Adipocyte (in vitro differentiated cells): ENCODE measurements around the gene PYGO2.

Experiments
- DNase-seq: peaks from one replicate; pipeline ENCODE4 v3.0.0-alpha.2; 2015; ENCODE audit warnings: low read depth
- H3K27me3 ChIP-seq: replicated peaks from 2 replicates; pipeline ENCODE4 v1.7.0; 2013; ENCODE audit warnings: mild to moderate bottlenecking, low read length, moderate library complexity; ENCODE audit not compliant: control insufficient read depth, insufficient read depth
- H3K36me3 ChIP-seq: 2 replicates; pipeline ENCODE4 v1.7.0; 2013; ENCODE audit warnings: low read length, mild to moderate bottlenecking, moderate library complexity; ENCODE audit not compliant: control insufficient read depth, insufficient read depth, severe bottlenecking
- H3K4me1 ChIP-seq: 2 replicates; pipeline ENCODE4 v1.7.0; 2013; ENCODE audit warnings: mild to moderate bottlenecking, low read length, moderate library complexity; ENCODE audit not compliant: control insufficient read depth, insufficient read depth
- H3K4me3 ChIP-seq: 2 replicates; pipeline ENCODE4 v1.7.0; 2013; ENCODE audit warnings: mild to moderate bottlenecking, low read length, moderate library complexity
- H3K9ac ChIP-seq: 2 replicates; pipeline ENCODE4 v1.7.0; 2013; ENCODE audit warnings: mild to moderate bottlenecking, low read length, moderate library complexity
- H3K9me3 ChIP-seq: 2 replicates; pipeline ENCODE4 v1.7.0; 2013; ENCODE audit warnings: mild to moderate bottlenecking, low read length, moderate library complexity; ENCODE audit not compliant: control insufficient read depth

Gene PYGO2

GRCh38 chr1:154955718-154956543 lies 5.7 kb downstream of the PYGO2 start, which contains the start of gene PBXIP1:
TSS of gene PBXIP1 (minus strand) at chr1:154956099. CDS start at chr1:154953721, 2,378 bp downstream.
- Histone ChIP-seq H3K27me3 (no peaks in the 10 kb centered on the region), H3K36me3 (peaks cover 4% of the 10 kb centered on the region), H3K4me1 (peaks cover 24% of the 10 kb centered on the region), H3K9me3 (no peaks in the 10 kb centered on the region), H3K9ac (peak within 1 kb of the TSS; percentile 86), H3K4me3 (peak within 1 kb of the TSS; percentile 87)
- peak; percentile 94 for DNase-seq

GRCh38 chr1:154955039-154955717 lies 6.4 kb downstream of the PYGO2 start:
- DNase-seq, result peak; percentile 67
- peak overlapping the region; percentile 86 for H3K9ac ChIP-seq
- H3K4me1 ChIP-seq, result peaks cover 18% of the 10 kb centered on the region
- no peaks in the 10 kb centered on the region for H3K27me3 ChIP-seq
- peaks cover 11% of the 10 kb centered on the region for H3K36me3 ChIP-seq
- peak overlapping the region; percentile 87 for H3K4me3 ChIP-seq
- H3K9me3 ChIP-seq, result no peaks in the 10 kb centered on the region

- no peak overlapping the region for H3K4me3 ChIP-seq
- no peak for DNase-seq
- H3K9ac ChIP-seq, result no peak overlapping the region
- H3K4me1 ChIP-seq, result peaks cover 18% of the 10 kb centered on the region
- no peaks in the 10 kb centered on the region for H3K9me3 ChIP-seq
- H3K27me3 ChIP-seq, result no peaks in the 10 kb centered on the region
- peaks cover 11% of the 10 kb centered on the region for H3K36me3 ChIP-seq
Observed at GRCh38 chr1:154954541-154954940, 7.0 kb downstream of the PYGO2 start.

DNA sequence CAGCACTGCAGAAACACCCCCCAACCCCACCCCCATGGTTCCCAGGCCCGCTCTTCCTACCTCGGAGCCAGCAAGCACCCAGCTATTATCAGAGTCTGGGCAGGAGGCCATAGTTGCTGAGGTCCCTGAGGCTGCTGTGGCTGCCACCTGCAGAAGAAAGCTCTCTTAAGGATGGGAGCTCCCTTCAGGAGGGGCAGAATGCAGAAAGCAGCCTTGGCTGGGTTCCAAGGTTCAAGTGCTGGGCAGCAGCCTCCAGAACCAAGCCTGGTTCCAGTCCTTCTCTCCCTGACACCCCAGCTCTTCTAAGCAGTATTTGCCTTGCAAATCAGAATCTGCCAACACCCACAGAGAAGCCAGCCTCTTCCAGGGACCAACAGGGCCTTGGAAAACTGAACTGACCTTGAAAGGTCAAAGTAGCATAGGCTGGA lies 8.0 kb downstream of the PYGO2 start:
- Histone ChIP-seq H3K36me3 (peaks cover 9% of the 10 kb centered on the region), H3K9me3 (no peaks in the 10 kb centered on the region), H3K4me1 (peaks cover 18% of the 10 kb centered on the region), H3K9ac (no peak overlapping the region), H3K4me3 (no peak overlapping the region), H3K27me3 (no peaks in the 10 kb centered on the region)
- DNase-seq, result no peak

DNA sequence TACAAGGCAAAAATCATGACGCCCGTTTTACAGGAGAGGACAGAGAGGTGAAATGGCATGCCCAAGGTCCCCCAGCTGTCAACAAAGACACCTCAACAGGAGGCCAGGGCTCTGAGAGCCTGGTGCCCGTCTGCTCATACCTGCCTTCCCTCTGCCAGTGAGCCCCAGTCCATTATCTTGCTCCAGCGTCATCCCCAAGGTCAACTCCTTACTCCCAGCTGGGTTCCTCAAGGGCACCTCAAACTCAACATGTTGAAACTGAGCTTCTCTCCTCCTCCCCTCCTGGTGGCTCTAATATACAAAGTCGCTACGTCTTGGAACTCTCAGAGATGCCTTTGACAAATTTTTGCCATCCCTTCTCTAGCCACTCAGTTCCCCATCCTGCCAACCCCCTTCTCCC lies 8.9 kb downstream of the PYGO2 start:
- H3K9ac ChIP-seq, result no peak overlapping the region
- no peaks in the 10 kb centered on the region for H3K27me3 ChIP-seq
- H3K4me3 ChIP-seq, result no peak overlapping the region
- H3K4me1 ChIP-seq, result peaks cover 18% of the 10 kb centered on the region
- DNase-seq, result no peak
- H3K9me3 ChIP-seq, result no peaks in the 10 kb centered on the region
- peaks cover 9% of the 10 kb centered on the region for H3K36me3 ChIP-seq

DNA sequence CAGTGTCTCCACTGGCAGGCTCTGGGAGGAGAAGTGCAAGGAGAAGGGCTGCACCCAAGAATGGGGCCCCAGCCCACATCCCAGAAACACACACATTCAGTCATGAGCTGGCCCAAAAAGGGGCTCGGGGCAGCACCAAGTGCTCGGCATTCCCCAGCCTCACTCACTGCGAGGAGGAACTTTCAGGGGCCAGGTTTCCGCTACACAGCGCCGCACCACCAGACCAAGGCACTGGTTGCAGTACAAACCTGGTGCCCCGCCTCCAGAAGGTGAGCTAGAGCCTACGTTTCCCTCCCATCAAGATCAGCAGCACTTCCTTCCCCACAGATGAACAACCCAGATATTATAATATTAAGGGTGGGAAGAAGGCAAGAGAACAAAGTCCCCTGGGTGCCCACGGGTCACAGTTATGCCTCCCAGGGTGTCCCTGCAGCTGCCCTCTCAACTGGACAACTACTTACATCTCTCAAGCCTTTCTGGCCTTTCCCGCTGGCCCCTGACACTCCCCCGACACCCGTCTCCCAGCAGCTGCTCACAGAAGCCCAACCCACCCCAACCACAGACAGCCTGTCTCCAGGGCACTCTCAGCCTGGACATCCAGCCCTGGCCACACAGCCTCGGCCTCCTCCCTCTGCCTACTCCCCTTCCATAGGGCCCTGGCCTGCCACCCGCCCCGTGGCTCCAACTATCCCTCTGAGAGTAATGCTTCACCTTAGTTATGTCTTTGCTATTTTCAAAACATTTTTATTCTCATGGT lies 9.5 kb downstream of the PYGO2 start:
- Histone ChIP-seq H3K4me3 (no peak overlapping the region), H3K9ac (no peak overlapping the region), H3K27me3 (no peaks in the 10 kb centered on the region), H3K36me3 (peaks cover 13% of the 10 kb centered on the region), H3K9me3 (no peaks in the 10 kb centered on the region), H3K4me1 (peaks cover 14% of the 10 kb centered on the region)
- DNase-seq, result no peak

- Histone ChIP-seq H3K27me3 (no peaks in the 10 kb centered on the region), H3K4me1 (peaks cover 24% of the 10 kb centered on the region), H3K9me3 (no peaks in the 10 kb centered on the region), H3K36me3 (peaks cover 13% of the 10 kb centered on the region), H3K4me3 (no peak overlapping the region), H3K9ac (no peak overlapping the region)
- DNase-seq, result no peak
Observed at GRCh38 chr1:154948079-154948478, 13.5 kb downstream of the PYGO2 start.

DNA sequence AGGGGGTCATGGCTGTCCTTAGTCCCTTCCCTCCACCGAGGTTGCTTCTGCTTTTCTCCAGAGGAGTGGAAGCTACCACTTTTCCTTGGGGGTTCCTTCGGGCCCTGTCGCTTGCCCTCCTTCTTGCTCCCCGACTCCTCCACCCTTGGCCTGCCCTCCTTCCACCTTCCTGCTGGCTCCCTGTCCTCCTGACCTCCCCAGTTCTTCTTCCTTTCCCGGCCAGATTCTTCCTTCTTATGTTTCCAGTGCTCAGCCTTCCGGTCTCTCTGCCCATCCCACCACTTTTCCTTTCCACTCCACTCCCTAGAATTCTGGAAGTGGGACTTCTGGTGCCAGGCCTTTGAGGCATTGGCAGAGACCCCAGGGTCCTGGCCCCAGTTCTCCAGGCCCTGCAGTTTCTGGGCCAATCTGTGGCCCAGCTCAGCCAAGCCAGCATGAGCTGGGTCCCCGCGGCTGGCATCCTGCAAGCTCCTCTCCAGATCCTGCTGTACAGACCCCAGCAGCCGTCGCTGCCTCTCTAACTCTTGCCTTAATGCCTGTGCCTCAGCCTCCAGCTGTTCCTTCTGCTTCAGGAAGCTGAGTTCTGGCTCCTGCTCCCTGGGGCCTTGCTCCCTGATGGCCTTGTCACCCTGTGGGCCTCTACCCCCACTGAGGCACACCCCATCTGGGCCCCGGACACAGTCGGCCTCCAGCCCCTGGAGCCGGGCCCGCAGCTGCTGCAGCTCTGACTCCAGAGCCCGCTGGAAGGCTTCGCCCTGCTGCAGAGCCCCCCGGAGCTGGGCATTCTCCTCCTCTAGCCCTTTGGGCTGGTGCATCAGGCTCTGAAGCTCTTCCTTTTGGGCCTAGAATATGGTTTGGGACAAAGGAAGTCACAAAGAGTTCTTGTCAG lies 15.4 kb downstream of the PYGO2 start:
- Histone ChIP-seq H3K36me3 (peaks cover 13% of the 10 kb centered on the region), H3K9ac (no peak overlapping the region), H3K4me1 (peaks cover 41% of the 10 kb centered on the region), H3K27me3 (no peaks in the 10 kb centered on the region), H3K4me3 (no peak overlapping the region), H3K9me3 (no peaks in the 10 kb centered on the region)
- DNase-seq, result no peak

GRCh38 chr1:154945160-154945961 lies 16.2 kb downstream of the PYGO2 start:
- Histone ChIP-seq H3K9me3 (no peaks in the 10 kb centered on the region), H3K27me3 (no peaks in the 10 kb centered on the region), H3K4me3 (no peak overlapping the region), H3K4me1 (peaks cover 49% of the 10 kb centered on the region), H3K9ac (peak overlapping the region; percentile 61), H3K36me3 (peaks cover 7% of the 10 kb centered on the region)
- no peak for DNase-seq
